ENCODE measurements around the gene NDUFB10.

DNA sequence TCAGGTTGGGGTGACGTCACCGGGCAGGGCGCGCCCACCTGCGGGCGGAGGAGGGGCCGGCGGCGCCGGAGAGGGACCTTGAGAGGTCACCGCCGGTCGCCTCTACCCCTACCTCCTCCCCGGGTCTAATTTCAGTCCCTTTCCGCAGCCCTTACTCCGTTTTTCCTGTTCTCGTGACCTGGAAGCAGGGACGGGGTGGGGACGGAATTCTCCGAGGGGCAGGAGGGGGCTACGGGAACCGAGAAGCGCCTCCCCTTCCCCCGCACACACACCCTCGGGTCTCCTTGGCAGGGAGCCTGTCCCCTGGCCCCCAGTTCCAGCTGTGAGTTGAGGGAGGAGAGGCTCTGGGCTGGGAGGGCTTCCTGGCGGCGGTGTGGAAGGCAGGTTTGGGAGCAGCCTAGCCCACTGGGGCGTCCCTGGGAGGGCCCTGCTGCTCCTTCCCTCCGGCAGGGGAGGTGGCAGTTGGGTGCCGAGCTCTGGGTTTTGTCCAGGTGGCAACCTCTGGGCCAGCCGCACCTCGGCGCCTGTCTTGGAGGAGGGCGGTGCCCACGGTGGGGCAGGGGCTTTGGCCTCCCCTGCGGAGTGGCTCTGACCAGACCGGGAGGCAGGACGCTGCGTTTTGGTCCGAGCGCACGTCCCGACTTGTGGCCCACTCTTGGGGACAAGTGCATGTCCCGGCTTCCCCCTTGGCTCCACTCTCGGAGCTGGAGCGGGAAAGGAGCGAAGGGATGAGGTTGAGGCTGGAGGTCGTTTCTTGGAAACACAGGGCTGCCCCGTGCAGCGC is 31.2 kb downstream of the NDUFB10 start:
- TF ChIP-seq CTCF (IDR thresholded peaks at IDR 0.05) = no peak
- TF ChIP-seq POLR2A (IDR thresholded peaks at IDR 0.05) = no peak

All from right lobe of liver (tissue), 4 donors.